Measurements from ENCODE around the gene C1QL2.

- TF ChIP-seq POLR2AphosphoS5 (IDR thresholded peaks at IDR 0.05; ENCODE audit: low read depth, low read length) (no peak), POLR2A (IDR thresholded peaks at IDR 0.05; ENCODE audit: low read depth, low read length) (no peak)
These were observed 21.7 kb downstream of the C1QL2 start for GRCh38 chr2:119136872-119137271.

All from GM12891 (cell line).